ENCODE measurements around the gene SULT2B1.

The SULT2B1 gene

GRCh38 chr19:48606463-48607358 is 54.7 kb downstream of the SULT2B1 start, which contains the start of gene SPACA4:
TSS of gene SPACA4 (plus strand) at chr19:48606742. CDS start at chr19:48606979, 237 bp downstream.
- no peak for DNase-seq

- DNase-seq: no peak
These were observed 55.4 kb downstream of the SULT2B1 start for GRCh38 chr19:48607359-48607755.

GRCh38 chr19:48608798-48609263 is 56.9 kb downstream of the SULT2B1 start:
- peak; percentile 9 for DNase-seq

GRCh38 chr19:48609571-48610108 is 57.7 kb downstream of the SULT2B1 start:
- DNase-seq: no peak

- no peak for DNase-seq
These were observed 59.9 kb downstream of the SULT2B1 start for GRCh38 chr19:48611872-48612271.

- no peak for DNase-seq
These were observed 61.3 kb downstream of the SULT2B1 start for GRCh38 chr19:48613024-48613851.

GRCh38 chr19:48613852-48614435 is 62.0 kb downstream of the SULT2B1 start:
- DNase-seq: no peak

GRCh38 chr19:48614436-48615230 is 62.7 kb downstream of the SULT2B1 start, which contains the start of gene FAM83E:
TSS of gene FAM83E (minus strand) at chr19:48615076. CDS start at chr19:48613372, 1,704 bp downstream.
- peak; percentile 61 for DNase-seq

GRCh38 chr19:48615231-48616040 is 63.5 kb downstream of the SULT2B1 start:
- DNase-seq: no peak

- DNase-seq: no peak
These were observed 64.1 kb downstream of the SULT2B1 start for GRCh38 chr19:48616041-48616436.

- no peak for DNase-seq
These were observed 64.6 kb downstream of the SULT2B1 start for GRCh38 chr19:48616491-48617056.

GRCh38 chr19:48617146-48617937 is 65.4 kb downstream of the SULT2B1 start:
- DNase-seq: no peak

- no peak for DNase-seq
These were observed 66.4 kb downstream of the SULT2B1 start for GRCh38 chr19:48618278-48618915.

GRCh38 chr19:48618916-48619691 is 67.1 kb downstream of the SULT2B1 start, which contains the start of the genes RPL18 and SPHK2:
TSS of gene RPL18 (minus strand) at chr19:48619178. CDS start at chr19:48619143, 35 bp downstream.
TSS of gene SPHK2 (plus strand) at chr19:48619506. CDS start at chr19:48620515, 1,009 bp downstream.
- DNase-seq: peak; percentile 100

GRCh38 chr19:48619692-48620585 is 68.0 kb downstream of the SULT2B1 start:
- DNase-seq: no peak

GRCh38 chr19:48623556-48624066 is 71.6 kb downstream of the SULT2B1 start:
- no peak for DNase-seq
